ENCODE measurements around the gene CLPTM1L.
"Not testable (repeated sequence)": the region's sequence is repeated elsewhere in the genome, so short reads cannot be mapped to it uniquely, and the experiment has no call there.

DNA sequence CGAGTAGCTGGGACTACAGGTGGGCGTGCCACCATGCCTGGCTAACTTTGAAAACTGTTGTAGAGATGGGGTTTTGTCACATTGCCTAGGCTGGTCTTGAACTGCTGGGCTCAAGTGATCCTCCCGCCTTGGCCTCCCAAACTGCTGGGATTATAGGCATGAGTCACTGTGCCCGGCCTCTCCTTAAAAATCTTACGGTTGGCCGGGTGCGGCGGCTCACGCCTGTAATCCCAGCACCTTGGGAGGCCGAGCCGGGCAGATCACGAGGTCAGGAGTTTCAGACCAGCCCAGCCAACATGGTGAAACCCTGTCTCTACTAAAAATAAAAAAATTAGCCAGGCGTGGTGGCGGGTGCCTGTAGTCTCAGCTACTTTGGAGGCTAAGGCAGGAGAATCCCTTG lies 2.2 kb downstream of the CLPTM1L start:
- TF ChIP-seq POLR2A (IDR thresholded peaks at IDR 0.05), result not testable (repeated sequence)
- TF ChIP-seq, protein P1, sequence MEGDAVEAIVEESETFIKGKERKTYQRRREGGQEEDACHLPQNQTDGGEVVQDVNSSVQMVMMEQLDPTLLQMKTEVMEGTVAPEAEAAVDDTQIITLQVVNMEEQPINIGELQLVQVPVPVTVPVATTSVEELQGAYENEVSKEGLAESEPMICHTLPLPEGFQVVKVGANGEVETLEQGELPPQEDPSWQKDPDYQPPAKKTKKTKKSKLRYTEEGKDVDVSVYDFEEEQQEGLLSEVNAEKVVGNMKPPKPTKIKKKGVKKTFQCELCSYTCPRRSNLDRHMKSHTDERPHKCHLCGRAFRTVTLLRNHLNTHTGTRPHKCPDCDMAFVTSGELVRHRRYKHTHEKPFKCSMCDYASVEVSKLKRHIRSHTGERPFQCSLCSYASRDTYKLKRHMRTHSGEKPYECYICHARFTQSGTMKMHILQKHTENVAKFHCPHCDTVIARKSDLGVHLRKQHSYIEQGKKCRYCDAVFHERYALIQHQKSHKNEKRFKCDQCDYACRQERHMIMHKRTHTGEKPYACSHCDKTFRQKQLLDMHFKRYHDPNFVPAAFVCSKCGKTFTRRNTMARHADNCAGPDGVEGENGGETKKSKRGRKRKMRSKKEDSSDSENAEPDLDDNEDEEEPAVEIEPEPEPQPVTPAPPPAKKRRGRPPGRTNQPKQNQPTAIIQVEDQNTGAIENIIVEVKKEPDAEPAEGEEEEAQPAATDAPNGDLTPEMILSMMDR (IDR thresholded peaks at IDR 0.05), result not testable (repeated sequence)
